ENCODE data around the gene SLCO3A1.

The SLCO3A1 gene

DNA sequence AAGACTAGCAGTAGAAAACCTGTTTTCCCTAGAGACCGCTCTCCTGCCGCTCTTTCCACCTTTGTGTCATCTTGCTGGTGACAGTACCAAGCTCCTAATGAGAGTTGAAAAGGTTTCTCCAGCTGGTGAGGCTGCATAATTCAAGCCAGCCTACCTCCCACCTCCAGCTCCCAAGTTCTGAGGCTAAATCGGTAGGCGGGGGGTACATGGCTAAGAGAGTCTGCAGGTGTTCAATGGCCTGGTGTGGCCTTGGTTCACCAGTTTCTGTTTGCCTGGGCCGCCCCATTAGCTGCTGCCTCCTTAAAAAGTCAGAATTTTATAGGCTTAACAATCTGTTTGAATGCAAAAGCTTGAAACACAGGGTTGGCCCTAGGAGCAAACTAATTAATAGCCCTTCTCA, 262.8 kb downstream of the SLCO3A1 start:
- TF ChIP-seq CTCF (IDR thresholded peaks at IDR 0.05; ENCODE audit: low read depth, low read length, missing control alignments) = no peak
- no peak for DNase-seq (ENCODE audit: low read depth)
- H3K4me3 ChIP-seq (ENCODE audit: low read depth, low read length) = no peak overlapping the region

- no peak for DNase-seq (ENCODE audit: low read depth)
- no peak for TF ChIP-seq CTCF (IDR thresholded peaks at IDR 0.05; ENCODE audit: low read depth, low read length, missing control alignments)
Observed at GRCh38 chr15:92117261-92117731, 263.8 kb downstream of the SLCO3A1 start.

GRCh38 chr15:92118162-92118935, 264.8 kb downstream of the SLCO3A1 start:
- DNase-seq (ENCODE audit: low read depth) = no peak

More at GRCh38 chr15:92117261-92117731, 263.8 kb downstream of the SLCO3A1 start:
- no peak overlapping the region for H3K4me3 ChIP-seq (ENCODE audit: low read depth, low read length)

DNA sequence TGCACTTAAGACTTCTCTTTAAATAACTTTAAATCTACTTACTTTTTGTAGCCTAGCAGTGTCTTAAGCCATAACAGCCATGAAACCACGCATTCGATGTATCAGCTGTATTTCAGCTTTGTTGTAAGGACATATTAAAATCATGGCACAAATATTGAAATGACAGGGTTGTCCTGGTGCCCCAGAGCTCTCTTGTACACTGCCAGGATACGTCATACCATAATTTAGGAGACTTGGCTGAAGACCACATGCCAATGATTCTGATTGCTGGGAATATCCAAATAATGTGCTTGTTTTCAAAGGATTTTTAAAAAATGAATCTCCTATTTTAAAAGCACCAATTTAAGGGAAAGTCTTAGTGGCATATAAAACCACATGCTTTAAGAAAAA, 265.4 kb downstream of the SLCO3A1 start:
- no peak for TF ChIP-seq CTCF (IDR thresholded peaks at IDR 0.05; ENCODE audit: low read depth, low read length, missing control alignments)
- no peak overlapping the region for H3K4me3 ChIP-seq (ENCODE audit: low read depth, low read length)
- DNase-seq (ENCODE audit: low read depth) = no peak

More at GRCh38 chr15:92118162-92118935, 264.8 kb downstream of the SLCO3A1 start:
- no peak overlapping the region for H3K4me3 ChIP-seq (ENCODE audit: low read depth, low read length)
- TF ChIP-seq CTCF (IDR thresholded peaks at IDR 0.05; ENCODE audit: low read depth, low read length, missing control alignments) = no peak

DNA sequence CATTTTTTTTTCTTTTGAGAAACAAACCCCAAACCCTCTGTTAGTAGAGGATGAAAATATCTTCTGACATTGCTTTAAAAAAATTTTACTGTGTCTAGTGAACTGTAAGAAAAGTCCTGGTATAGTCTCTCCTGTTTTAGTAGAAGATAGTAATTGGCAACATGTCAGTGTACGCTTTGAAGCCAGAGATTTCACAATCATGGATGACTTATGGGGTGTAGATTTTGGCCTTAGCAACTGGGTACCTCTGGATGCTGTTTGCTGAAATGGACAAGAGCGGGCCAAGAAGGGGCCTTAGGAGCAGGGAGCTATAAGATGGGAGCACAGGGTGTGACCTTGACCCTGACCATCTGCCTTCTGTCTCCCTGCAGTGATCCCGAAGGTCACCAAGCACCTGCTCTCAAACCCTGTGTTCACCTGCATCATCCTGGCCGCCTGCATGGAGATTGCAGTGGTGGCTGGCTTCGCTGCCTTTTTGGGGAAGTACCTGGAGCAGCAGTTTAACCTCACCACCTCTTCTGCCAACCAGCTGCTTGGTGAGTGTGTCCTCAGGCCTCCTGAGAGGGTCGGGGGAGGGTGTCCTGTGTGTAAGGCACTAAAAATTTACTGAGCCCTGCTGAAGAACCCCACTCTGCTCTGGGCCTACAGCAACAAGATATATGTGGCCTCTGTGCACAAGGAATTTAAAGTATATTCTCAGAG, 266.7 kb downstream of the SLCO3A1 start:
- TF ChIP-seq CTCF (IDR thresholded peaks at IDR 0.05; ENCODE audit: low read depth, low read length, missing control alignments) = no peak
- no peak for DNase-seq (ENCODE audit: low read depth)
- H3K4me3 ChIP-seq (ENCODE audit: low read depth, low read length) = no peak overlapping the region

DNA sequence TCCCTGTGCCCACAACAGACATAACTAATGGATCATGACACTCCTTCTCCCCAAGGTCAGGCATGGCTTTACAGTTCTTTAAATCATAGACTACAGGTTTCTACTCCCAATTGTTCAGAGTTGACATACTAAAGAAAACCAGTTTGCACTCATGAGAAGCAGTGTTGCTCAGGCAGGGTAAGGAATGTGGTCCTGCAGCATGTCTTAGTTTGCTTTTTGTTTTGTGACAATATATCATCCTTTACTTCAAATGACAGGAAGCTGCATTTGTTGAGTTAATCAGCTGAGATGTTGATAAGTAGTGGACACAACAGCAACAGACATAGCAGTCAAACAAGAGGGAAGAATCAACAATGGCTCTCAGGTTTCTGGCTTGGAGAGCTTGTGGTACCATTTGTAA, 267.5 kb downstream of the SLCO3A1 start:
- H3K4me3 ChIP-seq (ENCODE audit: low read depth, low read length) = no peak overlapping the region
- no peak for DNase-seq (ENCODE audit: low read depth)
- TF ChIP-seq CTCF (IDR thresholded peaks at IDR 0.05; ENCODE audit: low read depth, low read length, missing control alignments) = no peak
